Sciatic nerve (tissue), 2 donors: ENCODE results near the gene ADORA2A. TPM values are rescaled to one million over a fixed set of nuclear protein-coding genes. Genes with fewer than 3 reads are reported as not detected.
A peak's percentile ranks its signal among the peaks of the same experiment; 100 is the strongest.

ENCODE experiments used
- ATAC-seq: fragments of 200-7000 bp; cut with Tn5 transposase; one replicate; pipeline ENCODE4 v1.9.1; 2020; ENCODE audit warnings: mild to moderate bottlenecking, moderate library complexity
- DNase-seq: peaks from one replicate; pipeline ENCODE4 v3.0.0-alpha.2; 2020; ENCODE audit warnings: low spot score
- intact Hi-C: fragments of 100-400 bp; cut with DNase I; formaldehyde crosslinking; loops from one replicate; pipeline ENCODE4 v1.14.2; 2022
- total RNA-seq: library from RNA; stranded (reverse); fragmentation: NEBNext Ultra II Directional; extraction: Animal tissue kit (Norgen Biotek cat#: 25700); gene quantifications from one replicate; pipeline ENCODE4 v1.2.1, GENCODE V29; 2021
- donor health status: DM: no; HTN: no; CAD: no.
- donor health status: DM: no; HTN: no; CAD: no.

Gene ADORA2A
- total RNA-seq, 1 donor from 2014 or later, result 8.4 TPM

DNA sequence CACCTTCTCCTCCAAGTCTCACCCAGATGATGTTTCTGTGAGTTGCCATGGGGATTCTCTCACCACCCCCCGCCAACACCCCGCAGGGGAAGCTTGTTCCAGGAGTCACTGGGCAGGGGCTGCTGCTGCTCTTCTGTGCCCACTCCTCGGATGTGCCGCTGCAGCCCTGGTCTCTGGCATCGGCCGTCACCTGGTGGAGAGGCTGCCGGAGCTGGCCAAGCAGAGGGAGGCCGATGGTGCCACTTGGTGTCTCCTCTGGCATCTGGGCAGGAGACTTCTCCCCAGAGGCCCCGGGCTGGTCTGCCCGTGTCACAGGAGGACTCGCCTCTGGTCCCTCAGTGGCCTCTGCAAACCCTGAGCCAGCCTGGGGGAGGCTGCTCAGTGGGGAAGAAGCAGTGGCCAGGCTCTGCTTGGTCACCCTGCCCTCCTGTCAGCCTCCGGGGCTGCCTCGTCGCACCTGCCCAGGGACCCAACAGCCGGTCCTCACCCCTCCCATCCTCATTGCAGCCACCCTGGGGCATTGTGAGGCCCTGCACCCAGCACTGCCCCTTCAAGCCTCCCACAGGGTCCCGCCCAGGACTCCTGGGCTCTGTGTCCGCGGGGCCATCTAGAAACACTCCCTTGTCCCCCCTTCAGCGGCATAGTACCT lies 424 bp upstream of the ADORA2A start:
- DNase-seq (no peak), ATAC-seq (no peak)
- intact Hi-C loops, result loop anchor here (2.0 to 10.0 kb wide), 2 partner anchors 42 to 88 kb away; no protein-coding TSS in a partner anchor

DNA sequence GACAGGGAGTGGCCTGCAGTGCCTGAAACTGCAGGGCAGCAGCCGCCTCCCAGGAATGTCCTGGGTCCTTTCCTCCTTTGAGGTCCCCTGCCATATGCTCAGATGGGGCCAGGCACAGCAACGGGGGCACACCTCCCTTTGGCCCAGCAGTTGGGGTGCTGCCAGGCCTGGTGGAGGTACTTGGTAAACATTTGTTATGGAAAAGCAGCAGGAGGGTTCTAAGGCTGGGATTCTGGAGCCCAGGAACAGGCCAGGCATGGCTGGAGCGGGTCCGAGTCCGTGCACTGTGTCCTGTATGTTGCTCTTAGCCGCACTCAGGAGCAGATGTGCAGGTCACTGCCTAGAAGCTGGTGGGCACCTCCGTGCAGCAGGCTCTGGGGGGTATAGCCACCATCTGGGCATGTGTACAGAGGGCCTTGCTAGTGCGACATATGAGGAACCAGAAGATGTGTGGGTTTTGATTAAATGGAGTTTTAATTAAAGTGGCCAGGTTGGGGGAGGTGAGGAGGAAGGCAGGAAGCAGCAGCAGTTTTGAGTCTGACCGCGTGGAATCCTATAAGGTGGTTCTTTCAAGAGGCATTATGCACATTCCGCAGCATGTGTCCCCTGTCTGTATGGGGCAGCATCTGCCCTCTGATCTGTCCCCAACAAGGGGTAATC lies 1.5 kb downstream of the ADORA2A start:
- intact Hi-C loops, result loop anchor here (10.0 kb wide), 1 partner anchor 86 kb away; no protein-coding TSS in a partner anchor
- ATAC-seq, result no peak
- DNase-seq, result peak; percentile 49

DNA sequence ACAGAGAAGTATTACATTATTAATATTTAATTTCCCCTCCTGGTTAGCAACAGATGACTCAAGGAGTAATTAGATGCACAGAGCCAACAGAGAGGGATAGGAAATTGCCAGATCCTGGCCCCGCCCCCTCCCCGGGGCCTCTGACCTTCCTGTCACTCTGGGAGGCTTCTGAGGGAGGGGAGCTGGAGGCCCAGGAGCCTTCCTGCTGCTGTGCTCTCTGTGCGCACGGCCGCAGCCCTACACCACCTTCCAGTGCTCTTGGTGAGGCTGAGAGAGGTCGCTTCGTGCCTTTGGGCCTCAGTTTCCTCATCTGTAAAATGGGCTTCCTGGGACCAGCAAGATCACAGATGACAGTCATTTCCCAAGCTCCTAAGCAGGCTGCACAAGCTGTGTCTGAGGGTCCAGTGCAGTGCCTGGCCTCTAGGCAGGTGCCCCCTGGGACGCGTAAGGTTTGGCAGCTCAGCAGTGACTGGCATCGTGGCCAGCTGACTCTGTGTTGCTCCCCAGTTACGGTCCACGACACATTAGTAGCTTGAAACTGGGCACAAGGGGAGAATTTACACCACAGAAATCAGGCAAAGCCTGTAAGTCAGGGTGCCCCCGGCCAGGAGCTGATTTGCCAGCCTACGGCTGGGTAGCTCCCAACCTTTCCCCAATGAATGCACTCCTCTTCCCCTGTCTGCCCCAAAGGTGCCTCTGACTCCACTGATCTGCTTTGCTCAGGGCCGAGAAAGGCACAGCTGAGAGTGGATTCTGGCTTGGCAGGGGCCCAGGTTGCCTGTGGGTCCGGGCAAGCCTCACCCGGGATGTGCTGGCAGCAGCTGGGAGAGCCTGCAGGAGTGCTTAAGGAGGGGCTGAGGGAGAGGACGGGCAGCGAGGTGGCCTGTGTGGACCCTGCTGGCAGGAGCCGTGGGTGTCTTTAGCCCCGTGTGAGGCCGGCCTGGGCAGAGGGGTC lies 2.3 kb downstream of the ADORA2A start:
- intact Hi-C loops, result loop anchor here (10.0 kb wide), 1 partner anchor 85 kb away; no protein-coding TSS in a partner anchor
- ATAC-seq (no peak), DNase-seq (peak; percentile 61)

DNA sequence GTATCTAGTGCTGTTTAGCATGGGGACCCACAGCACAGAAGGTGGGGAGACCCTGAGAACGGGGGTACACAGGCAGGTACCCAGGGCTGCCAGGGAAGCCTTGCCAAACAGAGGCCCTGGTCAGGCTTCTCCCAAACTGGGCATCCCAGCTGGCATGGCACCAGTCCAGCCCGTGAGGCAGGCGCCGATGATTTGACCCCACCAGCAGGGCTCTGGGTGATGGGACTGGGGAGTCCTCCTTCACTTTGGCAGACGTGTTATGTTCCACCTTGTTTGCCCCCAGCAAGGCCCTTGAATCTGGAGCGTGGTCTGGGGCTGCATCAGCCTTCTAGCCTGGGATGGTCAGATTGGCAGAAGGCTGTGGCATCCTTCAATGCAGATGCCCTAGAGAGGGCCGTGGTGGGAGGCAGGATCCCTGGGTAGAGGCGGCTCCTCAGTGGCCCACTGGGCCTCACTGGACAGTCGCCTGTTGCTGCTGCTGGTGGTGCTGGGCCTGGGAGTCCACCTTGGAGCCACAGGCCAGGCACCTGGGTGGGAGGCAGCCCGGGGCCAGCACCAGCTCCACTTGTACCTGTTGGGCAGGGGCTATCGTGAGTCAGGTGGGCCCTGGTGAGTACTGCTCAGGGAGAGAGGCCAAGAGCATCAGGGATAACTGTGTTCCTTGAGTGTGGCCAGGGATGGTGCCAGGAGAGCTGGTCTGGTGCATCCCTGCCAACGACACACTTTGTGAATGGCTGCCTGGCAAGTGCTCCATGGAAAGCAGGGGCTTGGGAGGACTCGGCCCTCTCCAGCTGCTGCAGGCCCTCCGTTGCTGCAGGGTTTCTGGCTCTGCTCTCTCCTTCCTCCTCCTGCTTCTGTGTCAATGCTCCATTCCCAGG lies 3.3 kb downstream of the ADORA2A start:
- DNase-seq, result peak; percentile 56
- intact Hi-C loops, result no loop called here

DNA sequence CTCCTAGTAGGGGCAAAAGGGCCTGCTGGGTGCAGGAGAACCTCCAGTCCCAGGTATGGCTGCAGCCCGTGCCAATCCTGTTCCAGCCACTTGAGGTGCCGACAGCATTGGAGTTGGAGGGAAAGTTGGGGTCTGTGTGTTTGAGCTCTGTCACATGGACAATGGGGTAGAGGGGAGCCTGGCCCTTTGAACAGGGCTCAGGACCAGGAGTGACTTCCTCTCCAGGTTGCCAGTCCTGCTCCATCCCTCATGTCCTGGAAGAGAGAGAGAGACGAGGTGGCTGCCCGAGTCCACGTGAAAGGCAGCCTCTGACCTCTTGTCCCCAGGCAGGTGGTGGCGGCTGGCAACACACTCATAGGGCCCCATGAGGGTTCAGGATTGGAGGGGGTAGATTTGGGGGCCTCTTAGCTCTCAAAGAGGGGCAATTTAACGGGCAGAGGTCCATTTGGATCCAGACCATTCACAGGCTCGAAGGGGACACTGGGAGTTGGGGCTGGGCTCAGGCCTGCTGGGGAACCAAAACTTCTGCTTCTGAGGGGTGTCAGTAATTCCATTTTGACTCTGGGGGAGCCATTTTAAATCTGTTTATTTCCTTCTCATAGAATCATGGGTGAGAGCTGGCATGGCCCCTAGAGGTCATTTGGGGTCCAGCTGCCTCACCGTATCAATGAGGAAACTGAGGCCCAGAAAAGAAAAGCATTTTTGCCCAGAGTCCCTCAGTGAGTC lies 4.1 kb downstream of the ADORA2A start:
- intact Hi-C loops, result no loop called here
- DNase-seq, result peak; percentile 49
- no peak for ATAC-seq

More for the DNA sequence above, 3.3 kb downstream of the ADORA2A start:
- ATAC-seq, result no peak

DNA sequence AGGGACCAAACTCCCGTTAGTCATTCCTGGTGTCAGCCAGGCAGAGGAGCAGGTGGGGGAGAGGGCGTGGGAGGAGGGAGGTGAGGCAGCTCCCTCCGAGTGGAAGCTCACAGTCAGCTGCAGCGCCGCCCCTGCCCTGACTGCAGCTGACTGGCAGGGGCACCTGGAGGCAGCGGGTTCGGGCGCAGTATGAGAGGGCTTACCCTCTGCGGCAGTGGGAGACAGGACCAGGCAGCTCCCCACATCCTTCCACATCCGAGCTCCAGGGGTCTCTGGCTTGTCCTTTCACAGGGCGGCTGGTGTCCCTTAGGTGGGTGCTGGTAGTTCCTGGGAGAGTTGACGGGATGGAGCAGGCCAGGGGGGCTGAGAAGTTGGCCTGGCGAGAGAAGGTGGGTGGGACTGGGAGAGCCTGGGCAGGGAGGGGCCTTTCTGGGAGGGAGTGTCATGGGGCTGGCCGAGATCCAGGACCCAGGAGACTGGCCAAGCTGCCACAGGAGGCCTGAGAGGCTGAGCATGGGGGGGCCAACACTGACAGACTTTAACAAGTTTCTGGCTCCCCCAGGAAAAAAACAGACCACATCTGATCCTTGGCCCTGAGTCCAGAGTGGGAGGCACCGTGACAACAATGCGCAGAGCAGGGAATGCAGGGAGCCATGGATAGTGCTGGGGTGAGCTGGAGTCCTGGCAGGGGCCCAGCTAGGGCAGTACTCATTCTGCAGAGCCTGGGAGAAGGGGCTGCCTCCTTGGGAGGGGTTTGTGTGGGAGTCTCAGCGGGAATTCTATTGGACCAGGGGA lies 4.9 kb downstream of the ADORA2A start:
- intact Hi-C loops, result no loop called here
- ATAC-seq, result peak; percentile 29
- DNase-seq, result peak; percentile 81

DNA sequence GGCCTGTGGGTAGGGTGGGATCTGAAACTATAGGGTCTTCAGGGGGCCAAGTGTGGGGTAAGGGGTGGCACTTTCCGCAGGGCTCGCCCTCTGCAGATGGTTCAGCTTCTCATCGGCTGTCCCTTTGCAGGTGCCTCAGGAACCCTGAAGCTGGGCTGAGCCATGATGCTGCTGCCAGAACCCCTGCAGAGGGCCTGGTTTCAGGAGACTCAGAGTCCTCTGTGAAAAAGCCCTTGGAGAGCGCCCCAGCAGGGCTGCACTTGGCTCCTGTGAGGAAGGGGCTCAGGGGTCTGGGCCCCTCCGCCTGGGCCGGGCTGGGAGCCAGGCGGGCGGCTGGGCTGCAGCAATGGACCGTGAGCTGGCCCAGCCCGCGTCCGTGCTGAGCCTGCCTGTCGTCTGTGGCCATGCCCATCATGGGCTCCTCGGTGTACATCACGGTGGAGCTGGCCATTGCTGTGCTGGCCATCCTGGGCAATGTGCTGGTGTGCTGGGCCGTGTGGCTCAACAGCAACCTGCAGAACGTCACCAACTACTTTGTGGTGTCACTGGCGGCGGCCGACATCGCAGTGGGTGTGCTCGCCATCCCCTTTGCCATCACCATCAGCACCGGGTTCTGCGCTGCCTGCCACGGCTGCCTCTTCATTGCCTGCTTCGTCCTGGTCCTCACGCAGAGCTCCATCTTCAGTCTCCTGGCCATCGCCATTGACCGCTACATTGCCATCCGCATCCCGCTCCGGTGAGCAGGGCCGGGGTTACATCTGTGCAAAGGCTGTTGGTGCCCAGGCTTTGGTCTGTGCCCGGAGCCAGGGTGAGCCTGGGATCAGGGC lies 5.8 kb downstream of the ADORA2A start:
- intact Hi-C loops, result no loop called here
- ATAC-seq (no peak), DNase-seq (no peak)

DNA sequence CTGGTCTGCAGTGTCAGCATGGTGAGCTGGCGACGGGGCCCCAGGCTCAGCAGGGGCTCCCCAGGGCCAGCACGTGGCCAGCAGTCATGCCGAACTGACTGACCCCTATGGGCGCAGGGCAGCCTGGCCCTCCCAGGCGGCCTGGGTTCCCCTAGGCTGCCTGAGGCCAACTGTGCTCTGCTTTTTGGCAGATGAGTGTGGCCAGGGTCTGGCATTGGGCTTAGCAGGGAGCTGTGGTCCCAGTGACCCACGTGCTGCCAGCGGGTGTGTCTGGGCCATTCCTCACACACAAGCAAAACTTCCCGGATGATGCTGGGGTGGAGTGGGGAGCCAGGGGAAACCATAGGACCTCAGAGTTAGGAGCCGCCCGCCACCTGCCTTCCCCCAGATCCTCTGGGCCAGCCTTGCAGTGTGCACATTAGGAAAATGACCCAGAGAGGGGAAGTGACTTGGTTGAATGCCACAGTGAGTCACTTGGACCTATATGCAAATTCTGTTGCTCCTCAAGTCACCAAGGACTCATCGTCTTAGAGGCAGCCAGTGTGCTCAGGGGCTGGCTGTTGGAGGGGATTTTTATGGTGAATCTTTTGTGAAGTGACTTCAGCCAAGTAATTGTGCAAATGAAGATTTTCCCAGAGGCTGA lies 6.5 kb downstream of the ADORA2A start:
- intact Hi-C loops, result no loop called here
- DNase-seq (peak; percentile 58), ATAC-seq (peak; percentile 43)

DNA sequence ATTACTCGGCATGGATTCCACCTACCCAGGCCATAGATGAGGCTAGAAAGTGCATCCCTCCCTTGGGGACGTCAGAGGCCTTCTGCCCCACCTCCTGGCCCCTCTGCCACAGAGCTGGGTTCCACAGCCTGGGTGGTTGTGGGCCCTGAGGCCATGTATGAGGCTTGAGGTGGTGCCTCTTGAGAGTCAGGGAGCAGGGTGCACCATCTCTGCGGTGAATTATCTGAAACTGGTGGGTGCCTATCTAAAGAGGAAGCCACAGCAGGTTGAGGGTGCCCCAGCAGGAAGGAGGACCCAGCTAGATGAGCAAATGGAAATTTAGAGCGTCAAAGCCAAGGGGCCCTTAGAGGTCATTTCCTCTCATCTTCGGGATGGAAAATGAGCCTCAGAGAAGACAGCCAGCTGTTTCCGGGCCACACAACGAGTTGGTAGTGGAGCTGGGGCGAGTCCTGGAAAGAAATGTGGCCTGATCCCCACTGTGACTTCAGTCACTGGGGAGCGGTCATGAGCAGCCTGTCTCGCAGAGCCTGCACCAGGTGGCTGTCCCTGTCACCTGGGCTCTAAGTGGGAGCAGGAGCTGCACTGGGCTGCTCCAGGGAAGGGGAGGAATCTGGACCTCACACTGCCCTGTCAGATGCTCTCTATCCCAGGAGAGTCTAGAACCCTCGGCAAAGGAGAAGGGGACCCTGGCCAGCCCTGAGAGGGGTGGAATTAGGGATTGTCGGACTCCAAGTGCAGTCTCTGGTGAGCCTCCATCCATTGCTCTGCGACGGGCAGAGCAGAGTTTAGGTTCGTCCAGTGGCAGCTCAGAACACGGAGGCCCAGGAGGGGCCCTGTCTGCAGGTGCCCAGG lies 7.3 kb downstream of the ADORA2A start:
- peak; percentile 83 for DNase-seq
- ATAC-seq, result peak; percentile 77
- intact Hi-C loops, result no loop called here

DNA sequence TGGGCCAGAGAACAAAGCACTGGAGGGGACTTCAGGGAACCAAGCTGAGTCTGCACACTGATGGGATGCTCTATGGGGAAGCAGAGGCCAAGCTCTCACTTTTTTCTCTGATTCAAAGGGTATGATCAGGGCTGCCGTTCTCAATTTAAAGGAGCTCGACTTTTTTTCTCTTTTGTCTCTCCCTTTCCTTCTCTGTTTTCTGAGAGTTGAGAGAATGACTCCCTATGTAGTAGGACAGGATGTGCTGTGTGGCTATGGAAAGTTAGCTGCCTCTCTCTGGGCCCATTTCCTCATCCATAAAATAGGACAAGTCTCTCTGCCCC lies 7.9 kb downstream of the ADORA2A start:
- intact Hi-C loops, result no loop called here
- DNase-seq (no peak), ATAC-seq (no peak)

DNA sequence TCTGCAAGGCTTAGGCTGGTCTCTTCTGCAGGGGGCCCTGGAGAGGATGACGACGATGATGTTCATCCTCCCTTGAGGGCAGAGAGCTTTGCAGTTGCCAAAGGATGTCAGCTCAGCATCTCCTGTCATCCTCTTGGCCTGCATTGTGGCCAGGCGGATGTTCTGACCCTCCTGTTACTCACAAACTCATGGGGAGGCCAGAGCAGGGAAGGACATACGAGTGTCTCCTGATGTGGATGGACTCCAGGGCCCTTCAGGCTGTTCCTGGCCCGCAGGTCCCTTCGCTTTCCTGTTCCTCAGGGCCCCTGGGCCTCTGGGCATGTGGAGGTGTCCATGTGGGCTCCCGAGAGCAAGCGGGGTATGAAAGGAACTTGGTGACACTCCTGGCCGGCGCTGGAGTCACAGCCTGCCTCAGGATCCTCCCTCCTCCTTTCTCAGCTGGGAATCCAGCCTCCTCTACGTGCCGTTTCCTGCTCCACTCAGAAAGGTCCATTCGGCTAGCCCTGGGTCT lies 8.5 kb downstream of the ADORA2A start:
- DNase-seq (peak; percentile 57), ATAC-seq (peak; percentile 14)
- intact Hi-C loops, result no loop called here

DNA sequence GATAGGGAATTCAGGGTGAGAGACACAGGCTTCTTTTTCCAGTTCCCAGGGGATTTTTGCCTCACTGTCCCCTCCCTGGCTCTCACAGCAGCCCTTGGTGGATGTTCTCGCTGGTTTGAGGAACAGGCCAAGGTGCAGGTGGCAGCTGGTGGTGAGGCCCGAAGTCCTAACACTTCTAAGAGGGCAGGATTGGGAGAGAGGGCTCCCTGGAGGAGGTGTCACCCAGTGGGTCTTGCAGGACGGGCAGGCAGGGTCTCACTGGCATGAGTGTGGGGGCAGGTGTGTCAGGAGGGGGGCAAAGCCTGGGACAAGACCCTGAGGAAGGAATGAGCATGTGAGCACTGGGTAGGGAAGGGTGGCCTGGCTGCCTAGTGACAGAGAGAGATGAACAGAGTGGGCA lies 9.2 kb downstream of the ADORA2A start:
- intact Hi-C loops, result no loop called here
- no peak for ATAC-seq
- DNase-seq, result peak; percentile 52

DNA sequence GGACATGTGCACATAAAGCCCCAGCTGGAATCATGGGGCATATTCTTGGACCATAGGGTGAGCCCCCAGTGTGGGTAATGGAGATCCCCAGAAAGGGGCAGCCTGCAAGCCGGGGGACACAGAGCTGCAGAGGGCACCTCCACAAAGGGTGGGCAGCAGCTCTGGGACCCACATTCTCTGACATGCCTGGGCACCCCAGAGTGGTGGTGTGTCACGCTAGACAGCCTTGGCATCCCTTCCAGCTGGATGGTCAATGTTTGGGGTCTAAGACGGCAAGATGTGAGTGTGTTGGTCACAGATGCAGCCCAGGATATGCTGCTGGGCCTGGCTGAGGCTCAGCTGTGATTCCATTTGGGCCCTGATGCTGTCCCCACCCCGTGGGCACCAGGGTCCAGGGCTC lies 9.7 kb downstream of the ADORA2A start:
- intact Hi-C loops, result no loop called here
- no peak for ATAC-seq

DNA sequence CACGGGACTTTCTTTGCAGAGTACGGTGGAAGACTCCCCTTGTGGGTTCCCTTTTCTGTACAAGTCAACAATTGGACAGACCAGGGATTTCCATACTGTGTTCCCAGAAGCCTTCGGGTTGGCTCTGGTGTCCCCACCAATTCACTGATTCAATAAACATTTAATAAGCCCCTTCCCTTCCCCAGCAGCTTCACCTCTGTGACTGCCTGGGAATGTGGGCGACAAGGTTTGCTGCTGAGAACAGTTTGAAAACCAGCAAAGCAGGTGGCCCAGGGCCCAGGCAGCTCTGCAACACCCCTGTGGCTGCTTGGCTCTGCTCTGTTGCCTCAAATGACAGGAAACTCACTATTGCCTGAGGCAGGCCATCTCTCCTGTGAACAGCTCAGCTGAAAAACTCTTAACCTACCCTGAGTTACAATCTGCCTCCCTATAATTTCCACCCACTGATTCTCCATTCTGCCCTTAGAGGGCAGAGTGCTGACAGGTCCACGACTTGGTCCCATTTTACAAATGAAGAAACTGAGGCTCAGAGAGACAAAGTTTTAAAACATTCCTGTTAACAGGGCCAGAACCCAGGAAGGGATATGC lies 10.4 kb downstream of the ADORA2A start:
- intact Hi-C loops, result no loop called here
- ATAC-seq (no peak), DNase-seq (peak; percentile 42)

More for the DNA sequence above, 9.7 kb downstream of the ADORA2A start:
- DNase-seq, result peak; percentile 50
